GM12892 (cell line): ENCODE measurements around the gene TCF12.

Source experiments
- DNase-seq: peaks from one replicate; pipeline ENCODE4 v3.0.0; 2011; ENCODE audit not compliant: insufficient read length
- FAIRE-seq: peaks from 2 replicates; lab custom pipeline; 2011; peaks lifted over from hg19 to GRCh38; lab: Jason Lieb, UNC
- POLR2A ChIP-seq: IDR thresholded peaks from 2 replicates; pipeline ENCODE4 v1.6.1; 2011; ENCODE audit warnings: low read depth, low read length, control low read depth
- POLR2AphosphoS5 ChIP-seq: IDR thresholded peaks from 2 replicates; pipeline ENCODE4 v1.6.1; 2011; ENCODE audit warnings: low read depth, low read length, control low read depth
- TAF1 ChIP-seq: IDR thresholded peaks from 2 replicates; pipeline ENCODE4 v1.6.1; 2011; ENCODE audit warnings: low read depth, mild to moderate bottlenecking, control low read depth, low read length, borderline replicate concordance

TCF12 gene

DNA sequence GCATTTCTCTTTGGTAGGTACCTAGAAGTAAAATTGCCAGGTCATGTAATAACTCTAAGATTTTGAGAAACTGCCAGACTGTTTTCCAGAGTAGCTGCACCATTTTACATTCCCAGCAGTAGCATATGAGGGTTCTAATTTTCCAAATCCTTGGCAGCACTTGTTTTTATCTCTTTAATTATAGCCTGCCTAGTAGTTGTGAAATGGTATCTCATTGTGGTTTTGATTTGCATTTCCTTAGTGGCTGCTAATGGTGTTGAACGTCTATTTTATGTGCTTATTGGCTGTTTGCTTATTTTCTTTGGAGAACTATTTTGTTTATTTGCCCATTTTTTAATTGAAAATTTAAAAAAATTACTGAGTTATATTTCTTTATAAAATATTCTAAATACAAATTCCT, 117.9 kb downstream of the TCF12 start:
- TF ChIP-seq POLR2AphosphoS5 (no peak), TAF1 (no peak), POLR2A (no peak)
- no peak for DNase-seq
- FAIRE-seq, result no peak

DNA sequence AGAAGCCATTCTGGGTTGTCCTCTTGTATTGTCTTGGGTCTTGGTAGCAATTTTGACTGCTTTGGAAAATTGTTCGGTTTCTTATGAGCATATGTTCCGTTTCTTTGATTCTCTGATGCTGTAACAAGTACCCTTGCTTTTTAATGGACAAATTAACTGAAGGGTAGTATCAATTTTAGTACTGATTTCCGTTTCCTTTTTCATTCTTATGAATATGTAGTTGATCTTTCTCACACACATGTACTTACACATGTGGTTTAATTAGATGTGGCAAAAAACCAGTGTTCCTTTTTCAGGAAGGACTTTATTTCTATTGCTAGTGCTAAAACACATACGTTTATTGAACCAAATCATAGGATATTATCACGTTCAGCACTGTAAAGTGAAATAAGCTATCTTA, 119.1 kb downstream of the TCF12 start:
- DNase-seq (no peak), FAIRE-seq (no peak)
- TF ChIP-seq POLR2AphosphoS5 (no peak), TAF1 (no peak), POLR2A (no peak)

DNA sequence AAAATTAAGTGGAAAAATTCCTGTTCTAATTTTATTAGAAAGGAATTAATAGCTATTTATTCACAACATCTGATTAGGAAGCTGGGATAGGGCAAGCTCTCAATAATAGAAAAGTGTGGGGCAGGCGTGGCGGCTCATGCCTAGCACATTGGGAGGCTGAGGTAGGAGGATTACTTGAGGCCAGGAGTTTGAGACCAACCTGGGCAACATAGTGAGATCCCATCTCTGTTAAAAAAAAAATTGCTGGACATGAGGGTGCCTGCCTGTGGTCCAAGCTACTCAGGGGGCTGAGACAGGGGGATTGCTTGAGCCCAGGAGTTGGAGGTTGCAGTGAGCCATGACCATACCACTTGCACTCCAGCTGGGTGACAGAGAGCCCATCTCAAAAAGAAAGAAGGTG, 119.6 kb downstream of the TCF12 start:
- FAIRE-seq, result no peak
- DNase-seq, result no peak
- TF ChIP-seq TAF1, result no peak
- TF ChIP-seq POLR2AphosphoS5, result no peak
- no peak for TF ChIP-seq POLR2A

DNA sequence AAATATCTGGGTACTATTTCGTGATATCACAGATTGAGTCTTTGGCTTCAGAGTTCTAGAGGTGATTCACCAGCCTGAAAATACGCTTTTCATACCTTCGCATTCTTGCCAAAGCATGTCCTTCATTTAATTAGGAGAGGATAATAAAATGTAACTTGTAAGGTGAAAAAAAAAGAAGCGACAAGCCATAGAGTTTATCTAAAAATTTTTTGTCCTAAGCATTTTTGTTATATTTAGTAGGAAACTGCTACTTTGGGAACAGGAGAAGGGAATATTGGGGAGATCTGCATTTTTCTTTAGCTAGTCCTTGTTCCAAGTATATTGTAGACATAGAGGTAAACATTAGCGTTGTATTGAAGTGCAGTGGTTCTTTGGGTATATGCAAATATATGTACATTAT, 120.1 kb downstream of the TCF12 start:
- TF ChIP-seq POLR2AphosphoS5 (no peak), POLR2A (no peak), TAF1 (no peak)
- no peak for FAIRE-seq
- DNase-seq, result no peak

DNA sequence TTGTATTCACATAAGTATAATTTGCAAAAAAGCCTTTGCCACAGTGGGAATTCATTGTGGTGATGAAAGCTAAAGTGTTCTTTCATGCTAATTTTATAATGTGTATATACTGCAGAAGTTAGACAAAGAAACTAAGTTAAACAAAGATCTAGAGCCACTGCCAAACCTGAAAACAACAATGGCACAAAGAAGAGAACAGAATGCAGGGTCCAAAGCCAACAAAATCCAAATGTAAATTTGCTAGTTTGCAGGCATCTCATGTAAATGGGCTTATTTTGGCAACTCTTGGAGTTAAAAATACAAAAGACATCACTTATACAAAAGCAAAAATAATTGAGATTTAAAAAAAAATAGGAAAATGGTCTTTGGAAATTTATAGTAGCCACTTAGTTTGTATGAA, 123.0 kb downstream of the TCF12 start:
- FAIRE-seq (no peak), DNase-seq (no peak)
- no peak for TF ChIP-seq POLR2A
- no peak for TF ChIP-seq TAF1
- no peak for TF ChIP-seq POLR2AphosphoS5

DNA sequence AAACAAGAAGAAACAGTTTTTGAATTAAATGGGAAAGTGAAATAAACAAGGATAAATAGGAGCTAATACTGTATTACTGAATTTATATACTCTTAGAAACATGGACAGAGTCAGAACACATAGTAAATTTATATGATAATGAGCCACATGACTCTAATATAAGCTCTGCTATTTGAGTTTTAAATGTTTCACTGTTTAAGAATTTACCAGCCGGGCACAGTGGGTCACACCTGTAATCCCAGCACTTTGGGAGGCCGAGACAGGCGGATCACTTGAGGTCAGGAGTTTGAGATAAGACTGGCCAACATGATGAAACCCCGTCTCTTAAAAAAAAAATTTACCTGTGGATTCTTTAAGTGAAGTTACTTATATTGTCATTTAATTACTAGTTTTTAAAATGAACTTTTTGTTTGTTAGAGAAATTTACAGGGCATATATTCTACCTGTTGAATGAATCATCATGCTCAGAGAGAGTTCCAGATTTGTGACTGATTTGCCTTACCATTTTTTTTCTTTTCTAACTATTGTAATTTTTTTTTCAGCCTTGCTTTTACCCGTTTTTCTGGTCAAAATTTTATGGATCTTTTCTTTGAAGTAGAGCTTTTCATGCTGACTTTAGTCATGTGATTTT, 125.7 kb downstream of the TCF12 start:
- no peak for TF ChIP-seq POLR2A
- TF ChIP-seq POLR2AphosphoS5, result no peak
- no peak for TF ChIP-seq TAF1
- FAIRE-seq, result no peak

DNA sequence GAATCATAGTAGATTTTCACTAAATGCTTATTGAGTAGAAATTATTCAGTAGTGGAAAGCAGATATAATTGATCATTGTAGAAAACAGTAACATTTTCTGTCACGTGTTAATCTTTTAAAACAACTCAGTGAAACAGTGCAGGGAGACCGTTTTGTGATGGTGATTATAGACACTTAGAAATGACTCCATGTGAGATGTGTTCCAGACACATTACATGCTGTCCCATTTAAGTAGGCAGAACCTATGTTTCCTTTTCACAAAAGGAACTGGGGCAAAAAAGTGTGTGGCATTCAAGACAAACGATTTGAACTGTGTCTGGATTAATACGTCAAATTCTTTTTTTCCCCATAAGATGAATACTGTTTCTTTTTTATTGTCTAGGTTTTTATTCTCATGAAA, 126.5 kb downstream of the TCF12 start:
- FAIRE-seq, result no peak
- TF ChIP-seq POLR2A (no peak), POLR2AphosphoS5 (no peak)

More for the DNA sequence above, 125.7 kb downstream of the TCF12 start:
- DNase-seq, result no peak

DNA sequence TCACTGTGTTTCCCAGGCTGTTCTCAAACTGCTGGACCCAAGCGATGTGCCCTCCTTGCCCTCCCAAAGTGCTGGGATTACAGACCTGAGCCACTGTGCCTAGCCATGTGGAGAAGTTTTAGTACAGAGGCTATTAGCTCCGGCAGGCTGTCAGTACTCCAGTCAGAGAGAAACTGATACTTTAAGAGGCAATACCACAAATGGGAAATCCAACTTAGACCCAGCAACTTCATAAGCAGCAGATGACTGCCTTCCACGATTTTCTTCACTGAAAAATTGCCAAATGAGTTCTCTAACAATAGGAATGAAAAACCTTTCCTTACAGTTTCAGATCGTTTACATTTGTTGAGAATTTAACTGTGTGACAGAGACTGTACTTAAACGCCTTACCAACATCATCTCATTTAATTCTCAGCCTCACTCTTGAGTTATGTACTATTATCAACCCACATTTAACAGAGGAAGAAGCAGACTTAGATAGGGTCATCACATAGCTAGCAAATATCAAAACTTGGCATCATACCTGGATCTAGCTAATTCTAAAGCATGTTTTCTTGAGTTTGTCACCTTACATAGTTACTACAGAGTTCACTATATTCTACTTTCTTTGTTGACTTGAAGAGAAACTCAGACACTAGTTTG, 127.4 kb downstream of the TCF12 start:
- no peak for TF ChIP-seq POLR2A
- TF ChIP-seq TAF1, result no peak
- TF ChIP-seq POLR2AphosphoS5, result no peak
- DNase-seq (no peak), FAIRE-seq (peak; percentile 63)

More for the DNA sequence above, 126.5 kb downstream of the TCF12 start:
- no peak for DNase-seq

DNA sequence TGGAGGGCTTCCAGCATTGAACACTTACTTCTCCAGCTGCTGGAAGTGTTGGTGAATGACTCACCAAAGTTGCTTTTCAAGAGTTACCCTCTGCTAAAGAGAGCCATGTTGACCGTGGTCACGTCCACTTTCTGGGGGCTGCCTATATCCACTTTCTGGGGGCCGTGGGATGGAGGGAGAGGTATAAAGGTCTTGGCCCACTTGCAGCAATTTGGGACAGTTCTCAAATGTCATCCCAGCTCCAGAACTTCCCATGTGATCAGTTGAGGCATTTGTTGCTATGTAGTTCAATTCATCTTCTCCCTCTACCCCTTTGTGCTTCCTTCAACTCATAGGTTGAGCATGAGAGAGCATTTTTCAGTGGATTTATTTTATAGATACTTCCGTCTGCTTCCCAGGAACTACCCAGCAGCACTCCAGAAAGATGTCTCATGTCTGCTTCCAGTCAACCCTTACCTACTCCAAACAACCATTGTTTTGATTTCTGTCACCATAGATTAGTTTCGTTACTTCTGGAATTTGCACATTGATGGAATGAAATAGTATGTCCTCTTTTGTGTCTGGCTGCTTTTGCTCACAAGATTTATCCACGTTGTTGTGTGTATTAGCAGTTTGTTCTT, 130.6 kb downstream of the TCF12 start:
- no peak for DNase-seq
- no peak for FAIRE-seq
- TF ChIP-seq TAF1 (no peak), POLR2AphosphoS5 (no peak), POLR2A (no peak)

DNA sequence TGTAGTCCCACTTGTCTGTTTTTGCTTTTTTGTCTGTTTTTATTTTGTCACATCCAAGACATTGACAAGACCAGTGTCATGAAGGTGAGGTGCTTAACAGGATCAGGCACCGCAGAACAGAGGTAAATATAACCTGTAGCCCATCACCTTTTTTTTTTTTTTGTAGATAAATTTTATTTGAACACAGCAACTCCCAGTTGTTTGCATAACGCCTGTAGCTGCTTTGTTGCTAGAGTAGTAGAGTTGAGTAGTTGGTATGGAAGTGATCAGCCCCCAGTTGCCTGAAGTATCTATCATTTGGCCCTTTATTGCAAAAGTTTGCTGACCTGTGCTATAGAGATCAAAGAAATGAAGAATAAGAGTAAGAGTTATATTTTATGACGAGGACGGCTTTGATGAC, 135.0 kb downstream of the TCF12 start:
- DNase-seq (no peak), FAIRE-seq (no peak)
- TF ChIP-seq POLR2AphosphoS5 (no peak), TAF1 (no peak), POLR2A (no peak)

DNA sequence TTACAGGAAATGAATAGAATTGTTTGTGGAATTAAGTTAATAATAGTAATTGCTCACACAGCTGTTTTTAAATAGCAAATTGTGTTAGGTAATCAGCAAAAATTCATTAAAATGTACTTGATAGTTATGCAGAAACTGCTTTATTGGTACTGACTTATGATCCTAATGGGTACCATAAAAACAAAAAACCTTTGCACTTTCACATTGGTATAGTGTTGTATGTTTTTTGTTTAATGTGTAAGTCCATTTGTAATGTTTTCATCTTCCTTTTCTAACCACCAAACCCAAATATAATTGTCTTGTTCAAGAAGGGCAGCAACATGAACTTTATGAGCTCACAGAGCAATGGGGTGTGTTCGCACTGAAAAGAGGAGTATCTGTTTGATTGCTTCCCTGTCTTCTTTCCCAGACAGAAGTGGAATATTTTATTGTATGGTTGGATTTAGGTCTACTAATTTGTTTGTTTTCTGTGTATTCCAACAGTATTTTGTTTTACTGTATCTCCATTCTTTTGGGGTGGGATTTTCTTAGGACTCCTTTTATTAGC, 135.8 kb downstream of the TCF12 start:
- TF ChIP-seq TAF1, result no peak
- no peak for TF ChIP-seq POLR2A
- no peak for TF ChIP-seq POLR2AphosphoS5
- FAIRE-seq, result no peak

DNA sequence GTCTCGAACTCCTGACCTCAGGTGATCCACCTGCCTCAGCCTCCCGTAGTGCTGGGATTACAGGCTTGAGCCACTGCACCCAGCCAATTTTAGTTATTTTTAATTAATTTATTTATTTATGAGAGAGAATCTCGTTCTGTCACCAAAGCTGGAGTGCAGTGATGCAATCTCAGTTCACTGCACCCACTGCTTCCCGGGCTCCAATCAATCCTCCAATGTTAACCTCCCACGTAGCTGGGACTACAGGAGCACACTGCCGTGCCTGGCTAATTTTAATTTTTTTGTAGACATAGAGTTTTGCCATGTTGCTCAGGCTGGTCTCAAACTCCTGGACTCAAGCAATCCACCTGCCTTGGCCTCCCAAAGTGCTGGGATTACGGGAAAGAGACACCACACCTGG, 137.9 kb downstream of the TCF12 start:
- DNase-seq (no peak), FAIRE-seq (no peak)
- TF ChIP-seq POLR2A (no peak), TAF1 (no peak), POLR2AphosphoS5 (no peak)

More for the DNA sequence above, 135.8 kb downstream of the TCF12 start:
- no peak for DNase-seq
